Retina (tissue), 1 donor: Measurements from ENCODE around the gene EIF5AL1.

ENCODE experiments used
- DNase-seq: peaks from one replicate; pipeline ENCODE4 v3.0.0-alpha.2; 2016

Gene EIF5AL1

DNA sequence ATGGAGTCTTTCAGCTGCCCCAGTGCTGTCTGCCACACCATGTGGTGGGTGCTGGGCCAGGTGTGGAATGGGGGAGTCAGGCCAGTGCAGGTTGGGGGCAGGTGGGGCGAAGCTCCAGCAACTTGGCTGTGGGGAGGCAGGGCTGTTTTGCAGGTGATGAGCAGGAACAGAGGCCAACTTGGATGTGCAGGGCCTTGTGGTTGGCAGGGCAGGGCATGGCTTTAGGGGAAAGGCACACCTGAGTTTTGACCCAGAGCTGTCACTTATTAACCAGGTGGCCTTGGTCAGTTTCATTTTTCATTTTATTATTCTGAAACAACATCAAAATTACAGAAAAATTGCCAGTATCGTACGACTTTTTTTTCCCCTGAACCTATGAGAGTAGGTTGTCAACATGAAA is 48.9 kb downstream of the EIF5AL1 start:
- no peak for DNase-seq

- DNase-seq: peak; percentile 79
These were observed 49.9 kb downstream of the EIF5AL1 start for GRCh38 chr10:79562135-79562756.

DNA sequence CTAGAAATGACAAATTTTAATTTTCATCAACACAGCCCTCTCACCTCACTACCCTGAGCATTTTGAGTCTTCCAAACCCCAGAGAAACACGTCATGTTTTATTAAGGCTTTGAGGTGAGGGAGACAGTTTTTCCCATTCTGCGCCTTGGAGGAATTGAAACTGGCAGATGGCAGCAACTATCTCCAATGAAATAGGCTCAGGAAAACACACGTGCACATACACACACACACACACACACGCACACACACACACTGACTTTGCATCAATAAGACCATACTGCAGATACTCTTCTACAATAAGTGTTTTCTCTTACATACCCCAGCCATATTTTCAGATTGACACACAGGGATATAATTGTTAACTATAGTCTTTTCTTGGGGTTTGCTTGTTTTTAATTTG is 51.1 kb downstream of the EIF5AL1 start:
- DNase-seq: no peak
